ENCODE data around the gene EXOG.

The EXOG gene

GRCh38 chr3:38510631-38511030 is 14.5 kb downstream of the EXOG start:
- no peak for DNase-seq (ENCODE audit: low read depth in 2 of 2)

GRCh38 chr3:38511546-38511945 is 15.4 kb downstream of the EXOG start:
- DNase-seq (ENCODE audit: low read depth in 2 of 2) = no peak

GRCh38 chr3:38515367-38515766 is 19.2 kb downstream of the EXOG start:
- no peak for DNase-seq (ENCODE audit: low read depth in 2 of 2)

GRCh38 chr3:38516669-38517068 is 20.5 kb downstream of the EXOG start:
- no peak for DNase-seq (ENCODE audit: low read depth in 2 of 2)

- DNase-seq (ENCODE audit: low read depth in 2 of 2) = no peak
These were observed 22.9 kb downstream of the EXOG start for GRCh38 chr3:38519000-38519399.

GRCh38 chr3:38519651-38520050 is 23.5 kb downstream of the EXOG start:
- no peak for DNase-seq (ENCODE audit: low read depth in 2 of 2)

- peak; percentile 32 to 33 for DNase-seq (ENCODE audit: low read depth in 2 of 2)
These were observed 25.3 kb downstream of the EXOG start for GRCh38 chr3:38521391-38521987.

GRCh38 chr3:38522002-38522401 is 25.9 kb downstream of the EXOG start:
- DNase-seq (ENCODE audit: low read depth in 2 of 2) = no peak

- DNase-seq (ENCODE audit: low read depth in 2 of 2) = no peak
These were observed 28.1 kb downstream of the EXOG start for GRCh38 chr3:38524141-38524739.

GRCh38 chr3:38526792-38527191 is 30.7 kb downstream of the EXOG start:
- no peak for DNase-seq (ENCODE audit: low read depth in 2 of 2)

- no peak for DNase-seq (ENCODE audit: low read depth in 2 of 2)
These were observed 32.3 kb downstream of the EXOG start for GRCh38 chr3:38528457-38528856.

GRCh38 chr3:38532529-38532928 is 36.4 kb downstream of the EXOG start:
- no peak for DNase-seq (ENCODE audit: low read depth in 2 of 2)

GRCh38 chr3:38533285-38533976 is 37.3 kb downstream of the EXOG start:
- no peak for DNase-seq (ENCODE audit: low read depth in 2 of 2)

GRCh38 chr3:38534180-38534579 is 38.0 kb downstream of the EXOG start:
- no peak for DNase-seq (ENCODE audit: low read depth in 2 of 2)

GRCh38 chr3:38534604-38535003 is 38.5 kb downstream of the EXOG start:
- DNase-seq (ENCODE audit: low read depth in 2 of 2) = no peak

- DNase-seq (ENCODE audit: low read depth in 2 of 2) = no peak
These were observed 40.5 kb downstream of the EXOG start for GRCh38 chr3:38536671-38537070.

- DNase-seq (ENCODE audit: low read depth in 2 of 2) = no peak
These were observed 42.7 kb downstream of the EXOG start for GRCh38 chr3:38538773-38539353.

GRCh38 chr3:38541806-38542205 is 45.7 kb downstream of the EXOG start:
- no peak for DNase-seq (ENCODE audit: low read depth in 2 of 2)

GRCh38 chr3:38542401-38543298 is 46.5 kb downstream of the EXOG start:
- no peak for DNase-seq (ENCODE audit: low read depth in 2 of 2)

GRCh38 chr3:38543586-38543985 is 47.4 kb downstream of the EXOG start:
- DNase-seq (ENCODE audit: low read depth in 2 of 2) = no peak

- DNase-seq (ENCODE audit: low read depth in 2 of 2) = no peak
These were observed 48.8 kb downstream of the EXOG start for GRCh38 chr3:38544926-38545325.

- no peak for DNase-seq (ENCODE audit: low read depth in 2 of 2)
These were observed 49.4 kb downstream of the EXOG start for GRCh38 chr3:38545550-38545949.

Data from fibroblast of skin of left quadriceps (primary cell).